HUES64 (cell line): ENCODE measurements around the gene PDE4D.

Source experiments
- H3K27ac ChIP-seq: 2 replicates; pipeline ENCODE4 v1.7.0; 2013; ENCODE audit warnings: low read depth, low read length, inconsistent platforms
- H3K27me3 ChIP-seq: 2 replicates; pipeline ENCODE4 v1.6.1; 2013; ENCODE audit warnings: mild to moderate bottlenecking, low read length; ENCODE audit not compliant: insufficient read depth
- H3K36me3 ChIP-seq: 2 replicates; pipeline ENCODE4 v1.6.1; 2013; ENCODE audit warnings: mild to moderate bottlenecking, low read length; ENCODE audit not compliant: insufficient read depth
- H3K4me1 ChIP-seq: 2 replicates; pipeline ENCODE4 v1.6.1; 2013; ENCODE audit warnings: mild to moderate bottlenecking, low read length, moderate library complexity; ENCODE audit not compliant: insufficient read depth
- H3K4me3 ChIP-seq: 2 replicates; pipeline ENCODE4 v1.5.1; 2013; ENCODE audit warnings: mild to moderate bottlenecking, low read length, moderate library complexity
- H3K9ac ChIP-seq: 2 replicates; pipeline ENCODE4 v1.6.1; 2013; ENCODE audit warnings: mild to moderate bottlenecking, low read depth, low read length
- H3K9me3 ChIP-seq: 2 replicates; pipeline ENCODE4 v1.6.1; 2013; ENCODE audit warnings: low read depth, low read length; ENCODE audit not compliant: insufficient read depth
- WGBS: fragments of 150-250, 120-280 bp; methylation state at CpG from one replicate; pipeline ENCODE4 v1.1.7; 2013; ENCODE audit warnings: missing lambda C conversion rate; 5-methylcytosine and 5-hydroxymethylcytosine counted together

The PDE4D gene

GRCh38 chr5:59874675-59875074 lies 18.9 kb downstream of the PDE4D start:
- no peaks in the 10 kb centered on the region for H3K9me3 ChIP-seq
- no peaks in the 10 kb centered on the region for H3K27me3 ChIP-seq
- H3K4me3 ChIP-seq, result no peak overlapping the region
- H3K9ac ChIP-seq, result no peak overlapping the region
- WGBS, result 97% methylated on average over 1 of the region's 1 CpG
- H3K4me1 ChIP-seq, result peaks cover 2% of the 10 kb centered on the region; the same call in 1 of the 2 replicates
- H3K27ac ChIP-seq, result no peak overlapping the region
- H3K36me3 ChIP-seq, result no peaks in the 10 kb centered on the region

- Histone ChIP-seq H3K36me3 (no peaks in the 10 kb centered on the region), H3K4me1 (peaks cover 16% of the 10 kb centered on the region), H3K27ac (no peak overlapping the region), H3K4me3 (no peak overlapping the region), H3K9ac (no peak overlapping the region), H3K27me3 (no peaks in the 10 kb centered on the region), H3K9me3 (no peaks in the 10 kb centered on the region)
- 97% methylated on average over 2 of the region's 2 CpGs for WGBS
Measured at GRCh38 chr5:59873113-59873512, 20.4 kb downstream of the PDE4D start.

- Histone ChIP-seq H3K27me3 (no peaks in the 10 kb centered on the region), H3K9ac (no peak overlapping the region), H3K36me3 (no peaks in the 10 kb centered on the region), H3K9me3 (no peaks in the 10 kb centered on the region), H3K4me1 (peaks cover 16% of the 10 kb centered on the region), H3K27ac (no peak overlapping the region), H3K4me3 (no peak overlapping the region)
- 91% methylated on average over 2 of the region's 2 CpGs for WGBS
Measured at GRCh38 chr5:59866661-59867060, 26.9 kb downstream of the PDE4D start.

GRCh38 chr5:59864718-59865117 lies 28.8 kb downstream of the PDE4D start:
- Histone ChIP-seq H3K9me3 (no peaks in the 10 kb centered on the region), H3K27ac (no peak overlapping the region), H3K4me1 (peaks cover 15% of the 10 kb centered on the region), H3K4me3 (no peak overlapping the region), H3K36me3 (no peaks in the 10 kb centered on the region), H3K27me3 (no peaks in the 10 kb centered on the region), H3K9ac (no peak overlapping the region)
- 78% methylated on average over 3 of the region's 3 CpGs for WGBS

DNA sequence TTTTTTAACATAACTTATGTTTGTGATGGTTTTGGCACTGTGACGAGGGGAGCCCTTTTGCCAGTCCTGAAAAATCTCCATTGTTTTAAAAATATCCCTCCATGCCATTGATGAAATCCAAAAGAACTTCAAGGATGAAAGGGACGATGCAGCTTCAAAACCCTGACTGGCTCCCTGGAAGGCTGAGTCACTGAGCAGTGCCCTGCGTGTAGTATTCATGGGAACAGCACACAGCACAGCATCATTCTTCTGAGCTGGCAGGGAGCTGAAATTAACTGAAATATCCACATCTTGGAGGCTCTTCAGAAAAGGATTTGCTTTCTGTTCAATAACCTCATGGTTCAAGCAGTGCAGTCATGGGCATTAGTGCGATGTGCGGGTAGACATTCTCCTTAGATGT lies 29.7 kb downstream of the PDE4D start:
- no peak overlapping the region for H3K4me3 ChIP-seq
- no peak overlapping the region for H3K9ac ChIP-seq
- H3K36me3 ChIP-seq, result no peaks in the 10 kb centered on the region
- H3K27ac ChIP-seq, result no peak overlapping the region
- H3K9me3 ChIP-seq, result no peaks in the 10 kb centered on the region
- WGBS, result 86% methylated on average over 5 of the region's 5 CpGs
- peaks cover 6% of the 10 kb centered on the region for H3K4me1 ChIP-seq
- H3K27me3 ChIP-seq, result no peaks in the 10 kb centered on the region

DNA sequence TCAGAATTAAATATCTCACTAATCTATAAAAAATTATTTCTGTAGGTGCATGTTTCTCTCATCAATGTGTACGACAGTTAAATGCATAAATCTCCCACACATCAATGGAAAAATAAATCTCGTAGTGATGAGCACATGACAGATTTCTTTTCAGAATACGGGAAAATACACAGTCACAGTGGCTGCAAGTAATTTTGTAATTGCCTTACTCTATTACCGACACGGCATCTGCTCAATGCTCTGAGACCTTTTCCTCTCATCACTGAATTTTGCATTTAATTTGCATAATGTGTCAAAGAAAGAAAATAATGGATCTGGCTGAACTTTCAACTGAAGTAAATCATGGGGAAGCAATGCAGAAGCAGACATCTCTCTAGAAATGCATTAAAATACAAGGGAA lies 37.2 kb downstream of the PDE4D start:
- 91% methylated on average over 5 of the region's 5 CpGs for WGBS
- Histone ChIP-seq H3K27me3 (no peaks in the 10 kb centered on the region), H3K9ac (no peak overlapping the region), H3K9me3 (no peaks in the 10 kb centered on the region), H3K36me3 (no peaks in the 10 kb centered on the region), H3K4me1 (no peaks in the 10 kb centered on the region), H3K4me3 (no peak overlapping the region), H3K27ac (no peak overlapping the region)

- H3K27ac ChIP-seq, result no peak overlapping the region
- no peak overlapping the region for H3K4me3 ChIP-seq
- no peaks in the 10 kb centered on the region for H3K36me3 ChIP-seq
- no peaks in the 10 kb centered on the region for H3K9me3 ChIP-seq
- WGBS, result 95% methylated on average over 2 of the region's 2 CpGs
- no peaks in the 10 kb centered on the region for H3K4me1 ChIP-seq
- H3K9ac ChIP-seq, result no peak overlapping the region
- H3K27me3 ChIP-seq, result no peaks in the 10 kb centered on the region
Measured at GRCh38 chr5:59850766-59851165, 42.8 kb downstream of the PDE4D start.

DNA sequence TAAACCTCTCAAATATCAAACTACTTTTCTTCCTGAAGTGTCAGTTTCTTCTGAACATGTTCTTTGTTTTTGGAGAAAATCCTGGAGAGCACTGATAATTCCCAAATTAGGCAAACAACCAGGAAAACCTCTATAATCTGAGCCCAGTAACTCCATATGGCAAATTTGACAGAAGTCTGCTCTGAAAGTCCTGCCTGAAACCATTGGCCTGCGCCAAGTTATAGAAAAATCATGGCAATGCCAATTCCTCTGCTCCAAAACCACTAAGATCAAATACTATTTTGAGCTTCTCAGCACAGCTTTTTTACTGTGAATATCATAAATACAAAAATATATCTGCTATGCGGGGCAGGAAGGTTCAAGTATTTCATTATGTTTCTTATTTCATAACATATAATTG lies 45.9 kb downstream of the PDE4D start:
- Histone ChIP-seq H3K4me1 (no peaks in the 10 kb centered on the region), H3K9ac (no peak overlapping the region), H3K9me3 (no peaks in the 10 kb centered on the region), H3K36me3 (no peaks in the 10 kb centered on the region), H3K4me3 (no peak overlapping the region), H3K27ac (no peak overlapping the region), H3K27me3 (no peaks in the 10 kb centered on the region)
- 97% methylated on average over 1 of the region's 2 CpGs for WGBS

- Histone ChIP-seq H3K36me3 (no peaks in the 10 kb centered on the region), H3K9ac (no peak overlapping the region), H3K9me3 (no peaks in the 10 kb centered on the region), H3K27ac (no peak overlapping the region), H3K4me1 (no peaks in the 10 kb centered on the region), H3K27me3 (no peaks in the 10 kb centered on the region), H3K4me3 (no peak overlapping the region)
- 100% methylated on average over 1 of the region's 2 CpGs for WGBS
Measured at GRCh38 chr5:59845730-59846129, 47.8 kb downstream of the PDE4D start.

DNA sequence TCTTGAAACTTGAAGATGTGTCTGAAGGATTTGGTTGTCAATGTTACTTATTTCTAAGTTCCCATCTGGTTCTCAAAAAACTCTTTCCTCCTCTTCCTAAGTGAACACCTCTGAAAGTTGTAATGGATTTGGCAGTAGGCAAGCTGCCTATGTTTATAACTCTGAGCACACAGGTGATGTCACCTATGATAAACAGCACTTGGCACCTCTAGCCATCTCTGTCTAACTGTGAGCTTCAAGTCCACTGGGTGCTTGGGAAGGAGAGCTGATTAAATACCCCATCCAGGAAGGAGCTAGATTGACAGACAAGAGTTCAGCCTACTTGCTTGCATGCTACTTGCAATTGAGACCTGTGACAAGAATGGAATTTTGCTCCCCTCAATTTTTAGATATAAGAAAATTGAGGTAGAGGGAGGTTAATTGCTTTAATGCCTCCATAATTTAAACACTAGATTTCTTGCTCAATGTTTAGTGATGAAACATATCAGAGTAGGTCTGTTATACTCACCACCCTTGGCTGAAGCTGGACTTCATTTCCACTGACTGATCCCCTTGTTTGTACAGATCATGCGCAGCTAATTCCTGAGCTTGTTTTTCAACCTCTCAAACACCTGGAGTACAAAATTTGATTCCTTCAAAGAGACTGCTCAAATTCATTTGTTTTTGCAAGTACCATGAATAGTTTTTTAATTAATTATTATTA lies 49.9 kb downstream of the PDE4D start:
- Histone ChIP-seq H3K4me1 (no peaks in the 10 kb centered on the region), H3K9me3 (no peaks in the 10 kb centered on the region), H3K9ac (no peak overlapping the region), H3K27ac (no peak overlapping the region), H3K27me3 (no peaks in the 10 kb centered on the region), H3K4me3 (no peak overlapping the region), H3K36me3 (no peaks in the 10 kb centered on the region)
- 95% methylated on average over 1 of the region's 1 CpG for WGBS

- H3K9me3 ChIP-seq, result no peaks in the 10 kb centered on the region
- no peak overlapping the region for H3K27ac ChIP-seq
- H3K27me3 ChIP-seq, result no peaks in the 10 kb centered on the region
- no peak overlapping the region for H3K4me3 ChIP-seq
- no peaks in the 10 kb centered on the region for H3K4me1 ChIP-seq
- 100% methylated on average over 1 of the region's 1 CpG for WGBS
- no peaks in the 10 kb centered on the region for H3K36me3 ChIP-seq
- no peak overlapping the region for H3K9ac ChIP-seq
Measured at GRCh38 chr5:59842999-59843398, 50.5 kb downstream of the PDE4D start.

- 69% methylated on average over 1 of the region's 3 CpGs for WGBS
- H3K27ac ChIP-seq, result no peak overlapping the region
Measured at GRCh38 chr5:59840200-59840601, 53.3 kb downstream of the PDE4D start.

More at GRCh38 chr5:59840200-59840601, 53.3 kb downstream of the PDE4D start:
- Histone ChIP-seq H3K9ac (no peak overlapping the region), H3K4me3 (no peak overlapping the region), H3K27me3 (no peaks in the 10 kb centered on the region), H3K4me1 (no peaks in the 10 kb centered on the region), H3K9me3 (no peaks in the 10 kb centered on the region), H3K36me3 (no peaks in the 10 kb centered on the region)
